ENCODE results near the gene EIF4E1B. TPM values are rescaled to one million over a fixed set of nuclear protein-coding genes. Genes with fewer than 3 reads are reported as not detected.
A peak's percentile ranks its signal among the peaks of the same experiment; 100 is the strongest.

Gene EIF4E1B
- total and polyA plus RNA-seq, 7 donors: 0.36 TPM; not detected in 6

DNA sequence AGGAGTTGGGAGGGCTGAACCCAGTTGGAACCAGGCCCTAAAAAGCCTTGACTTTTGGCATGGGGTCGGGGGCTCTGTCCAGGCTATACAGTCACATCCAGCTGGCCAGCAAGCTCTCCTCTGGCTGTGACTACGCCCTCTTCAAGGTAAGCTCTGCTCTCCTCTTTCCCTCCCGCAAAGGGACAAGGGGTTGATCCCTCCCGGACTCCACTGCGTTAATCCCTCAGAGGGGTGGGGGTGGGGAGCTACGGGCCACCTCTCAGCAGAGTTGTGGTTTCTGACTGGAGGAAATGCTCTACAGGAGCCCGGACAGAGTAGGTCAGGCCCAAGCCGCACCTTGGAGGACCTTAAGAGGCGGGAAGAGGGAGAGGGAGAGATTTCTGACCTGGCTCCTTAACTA lies 13.8 kb downstream of the EIF4E1B start:
- Histone ChIP-seq H3K4me3 (no peak overlapping the region), H3K27ac (no peak overlapping the region)
- no peak for DNase-seq

DNA sequence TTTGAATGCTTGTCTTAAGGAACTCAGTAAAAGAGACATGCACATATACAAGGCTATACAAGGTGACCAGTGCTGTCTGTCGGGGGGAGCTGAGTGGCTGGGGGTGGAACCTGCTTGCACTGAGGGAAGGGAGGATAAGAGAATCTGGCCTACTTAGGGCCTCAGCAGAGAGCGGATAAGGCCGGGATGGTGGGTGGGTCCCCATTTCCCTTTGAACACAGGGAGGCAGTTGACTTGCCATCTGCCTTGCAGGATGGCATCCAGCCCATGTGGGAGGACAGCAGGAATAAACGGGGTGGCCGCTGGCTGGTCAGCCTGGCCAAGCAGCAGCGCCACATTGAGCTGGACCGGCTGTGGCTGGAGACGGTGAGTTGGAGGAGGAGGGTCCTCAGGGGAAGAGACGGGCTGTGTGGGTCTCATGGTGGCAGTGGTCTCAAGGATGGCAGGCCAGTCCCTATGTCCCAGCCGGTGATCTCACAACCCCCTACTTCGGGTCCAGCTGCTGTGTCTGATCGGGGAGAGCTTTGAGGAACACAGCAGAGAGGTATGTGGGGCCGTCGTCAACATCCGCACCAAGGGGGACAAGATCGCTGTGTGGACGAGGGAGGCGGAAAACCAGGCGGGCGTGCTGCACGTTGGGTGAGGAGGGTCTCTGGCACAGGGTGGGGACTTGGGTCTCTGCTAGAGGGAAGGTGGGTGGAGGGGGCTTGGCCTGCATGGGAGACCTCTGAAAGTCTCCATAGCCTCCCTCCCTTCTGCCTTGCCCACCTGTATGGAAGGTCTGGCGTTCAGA lies 14.6 kb downstream of the EIF4E1B start:
- TF ChIP-seq, protein P1, sequence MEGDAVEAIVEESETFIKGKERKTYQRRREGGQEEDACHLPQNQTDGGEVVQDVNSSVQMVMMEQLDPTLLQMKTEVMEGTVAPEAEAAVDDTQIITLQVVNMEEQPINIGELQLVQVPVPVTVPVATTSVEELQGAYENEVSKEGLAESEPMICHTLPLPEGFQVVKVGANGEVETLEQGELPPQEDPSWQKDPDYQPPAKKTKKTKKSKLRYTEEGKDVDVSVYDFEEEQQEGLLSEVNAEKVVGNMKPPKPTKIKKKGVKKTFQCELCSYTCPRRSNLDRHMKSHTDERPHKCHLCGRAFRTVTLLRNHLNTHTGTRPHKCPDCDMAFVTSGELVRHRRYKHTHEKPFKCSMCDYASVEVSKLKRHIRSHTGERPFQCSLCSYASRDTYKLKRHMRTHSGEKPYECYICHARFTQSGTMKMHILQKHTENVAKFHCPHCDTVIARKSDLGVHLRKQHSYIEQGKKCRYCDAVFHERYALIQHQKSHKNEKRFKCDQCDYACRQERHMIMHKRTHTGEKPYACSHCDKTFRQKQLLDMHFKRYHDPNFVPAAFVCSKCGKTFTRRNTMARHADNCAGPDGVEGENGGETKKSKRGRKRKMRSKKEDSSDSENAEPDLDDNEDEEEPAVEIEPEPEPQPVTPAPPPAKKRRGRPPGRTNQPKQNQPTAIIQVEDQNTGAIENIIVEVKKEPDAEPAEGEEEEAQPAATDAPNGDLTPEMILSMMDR (IDR thresholded peaks at IDR 0.05): no peak
- no peak for TF ChIP-seq EP300 (IDR thresholded peaks at IDR 0.05)
- TF ChIP-seq POLR2AphosphoS5 (IDR thresholded peaks at IDR 0.05): no peak
- no peak for TF ChIP-seq POLR2A (IDR thresholded peaks at IDR 0.05)
- Histone ChIP-seq H3K4me3 (no peak overlapping the region), H3K27me3 (no peaks in the 10 kb centered on the region), H3K4me1 (peaks cover 0 to 24% (median 20%) of the 10 kb centered on the region in 4 donors), H3K27ac (no peak overlapping the region), H3K9me3 (no peaks in the 10 kb centered on the region), H3K36me3 (no peaks in the 10 kb centered on the region)
- 95% methylated on average over 22 of the region's 22 CpGs for WGBS, 2 donors
- intact Hi-C loops (cut with DNase I): loop anchor here (5.0 to 10.0 kb wide), 5 partner anchors 70 to 1982 kb away; partner anchors contain the start of genes CLK4, CLTB, HIGD2A and NOP16
- no peak for DNase-seq

More for the DNA sequence above, 13.8 kb downstream of the EIF4E1B start:
- WGBS, 2 donors: 79% methylated on average over 9 of the region's 9 CpGs
- Histone ChIP-seq H3K9me3 (no peaks in the 10 kb centered on the region), H3K4me1 (peaks cover 0 to 31% (median 20%) of the 10 kb centered on the region in 4 donors), H3K36me3 (no peaks in the 10 kb centered on the region), H3K27me3 (no peaks in the 10 kb centered on the region)
- intact Hi-C loops (cut with DNase I): loop anchor here (10.0 kb wide), 3 partner anchors 69 to 371 kb away; partner anchors contain the start of genes HIGD2A and NOP16
- TF ChIP-seq EP300 (IDR thresholded peaks at IDR 0.05) (no peak), POLR2AphosphoS5 (IDR thresholded peaks at IDR 0.05) (no peak), POLR2A (IDR thresholded peaks at IDR 0.05) (no peak)
- TF ChIP-seq, protein P1 (IDR thresholded peaks at IDR 0.05): no peak

DNA sequence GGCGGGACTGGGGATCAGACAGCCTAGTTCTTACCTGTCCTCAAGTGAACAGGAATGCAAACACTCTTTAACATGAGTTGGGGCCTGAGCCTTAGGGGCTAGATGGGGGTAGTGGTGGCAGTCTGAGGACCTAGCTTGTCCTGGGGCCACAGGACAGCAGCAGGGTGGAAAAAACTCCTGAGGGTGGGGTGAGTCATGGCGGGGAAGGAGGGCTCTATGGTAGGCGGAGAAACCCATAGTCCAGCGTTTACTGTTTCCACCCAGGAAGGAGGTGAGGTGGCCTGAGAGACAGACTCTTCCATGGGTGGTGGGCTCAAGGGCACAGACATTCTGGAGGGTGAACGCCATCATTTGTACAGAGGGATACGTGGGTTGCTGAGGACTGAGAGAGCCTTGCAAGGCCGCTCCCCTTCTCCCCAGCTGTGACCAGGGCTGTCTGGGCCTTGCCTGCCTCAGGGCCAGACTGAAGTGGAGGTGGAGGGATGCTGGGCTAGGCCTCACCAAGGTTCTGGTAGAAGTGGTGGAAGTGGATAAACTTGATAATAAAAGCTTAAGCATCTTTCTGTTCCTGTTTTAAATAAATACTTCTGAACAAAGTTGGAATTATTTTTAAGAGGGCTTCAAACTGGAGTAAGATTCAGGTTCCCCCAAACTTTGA lies 15.7 kb downstream of the EIF4E1B start:
- intact Hi-C loops (cut with DNase I): loop anchor here (5.0 to 10.0 kb wide), 5 partner anchors 71 to 1981 kb away; partner anchors contain the start of genes CLK4, CLTB, HIGD2A and NOP16
- no peaks in the 10 kb centered on the region for H3K36me3 ChIP-seq
- DNase-seq: no peak
- WGBS, 2 donors: 92 to 95% methylated on average over 7 of the region's 7 CpGs
- H3K4me3 ChIP-seq: peak overlapping the region in 2 of 4 donors; percentile 66 to 85
- H3K4me1 ChIP-seq: peaks cover 0 to 22% (median 20%) of the 10 kb centered on the region in 4 donors
- H3K27ac ChIP-seq: peak overlapping the region; percentile 79 to 82 (median 81)
- TF ChIP-seq POLR2A (IDR thresholded peaks at IDR 0.05): no peak
- no peak for TF ChIP-seq POLR2AphosphoS5 (IDR thresholded peaks at IDR 0.05)
- TF ChIP-seq, protein P1 (IDR thresholded peaks at IDR 0.05): no peak
- no peak for TF ChIP-seq EP300 (IDR thresholded peaks at IDR 0.05)
- no peaks in the 10 kb centered on the region for H3K9me3 ChIP-seq
- no peaks in the 10 kb centered on the region for H3K27me3 ChIP-seq

DNA sequence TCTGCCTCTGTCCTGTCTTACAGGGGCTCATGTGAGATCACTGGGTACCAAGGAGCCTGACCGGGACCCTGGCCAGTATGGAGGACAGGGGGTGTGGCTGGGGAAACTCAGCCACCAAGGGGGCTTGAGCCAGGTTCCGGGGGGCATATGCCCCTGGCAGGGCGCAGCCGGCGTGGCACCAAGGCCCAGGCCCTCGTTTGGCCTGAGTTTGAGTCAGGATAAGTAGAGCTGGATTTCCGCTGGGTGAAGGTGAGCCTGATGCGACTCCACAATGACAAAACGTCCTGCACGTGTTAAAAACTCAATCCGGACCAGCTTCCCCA lies 16.2 kb downstream of the EIF4E1B start:
- no peaks in the 10 kb centered on the region for H3K9me3 ChIP-seq
- intact Hi-C loops (cut with DNase I): loop anchor here (1.0 to 10.0 kb wide), 6 partner anchors 72 to 1981 kb away; partner anchors contain the start of genes CLK4, CLTB, HIGD2A and NOP16
- peak overlapping the region; percentile 79 to 82 (median 81) for H3K27ac ChIP-seq
- peak overlapping the region; percentile 2 to 85 (median 64) for H3K4me3 ChIP-seq
- H3K27me3 ChIP-seq: no peaks in the 10 kb centered on the region
- DNase-seq: no peak
- peaks cover 0 to 22% (median 20%) of the 10 kb centered on the region in 4 donors for H3K4me1 ChIP-seq
- TF ChIP-seq POLR2A (IDR thresholded peaks at IDR 0.05): no peak
- TF ChIP-seq, protein P1 (IDR thresholded peaks at IDR 0.05): no peak
- TF ChIP-seq POLR2AphosphoS5 (IDR thresholded peaks at IDR 0.05): no peak
- no peak for TF ChIP-seq EP300 (IDR thresholded peaks at IDR 0.05)
- H3K36me3 ChIP-seq: no peaks in the 10 kb centered on the region
- WGBS, 2 donors: 16 to 18% methylated on average over 11 of the region's 11 CpGs
